ENCODE measurements around the gene ARHGAP33.

DNA sequence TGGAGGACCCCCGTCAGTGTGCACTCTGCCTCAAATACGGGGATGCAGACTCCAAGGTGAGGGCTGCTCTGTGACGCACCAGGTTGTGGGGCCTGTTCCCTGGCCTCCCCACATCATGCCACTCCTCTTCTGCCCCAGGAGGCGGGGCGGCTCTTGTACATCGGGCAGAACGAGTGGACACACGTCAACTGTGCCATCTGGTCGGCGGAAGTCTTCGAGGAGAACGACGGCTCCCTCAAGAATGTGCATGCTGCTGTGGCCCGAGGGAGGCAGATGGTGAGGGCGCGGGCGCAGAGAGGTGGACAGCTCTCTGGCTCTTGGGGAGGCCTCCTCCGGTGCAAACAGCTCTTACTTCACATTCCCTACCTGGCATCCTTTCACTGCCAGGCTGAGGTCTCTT, 46.3 kb upstream of the ARHGAP33 start:
- TF ChIP-seq, protein P1, sequence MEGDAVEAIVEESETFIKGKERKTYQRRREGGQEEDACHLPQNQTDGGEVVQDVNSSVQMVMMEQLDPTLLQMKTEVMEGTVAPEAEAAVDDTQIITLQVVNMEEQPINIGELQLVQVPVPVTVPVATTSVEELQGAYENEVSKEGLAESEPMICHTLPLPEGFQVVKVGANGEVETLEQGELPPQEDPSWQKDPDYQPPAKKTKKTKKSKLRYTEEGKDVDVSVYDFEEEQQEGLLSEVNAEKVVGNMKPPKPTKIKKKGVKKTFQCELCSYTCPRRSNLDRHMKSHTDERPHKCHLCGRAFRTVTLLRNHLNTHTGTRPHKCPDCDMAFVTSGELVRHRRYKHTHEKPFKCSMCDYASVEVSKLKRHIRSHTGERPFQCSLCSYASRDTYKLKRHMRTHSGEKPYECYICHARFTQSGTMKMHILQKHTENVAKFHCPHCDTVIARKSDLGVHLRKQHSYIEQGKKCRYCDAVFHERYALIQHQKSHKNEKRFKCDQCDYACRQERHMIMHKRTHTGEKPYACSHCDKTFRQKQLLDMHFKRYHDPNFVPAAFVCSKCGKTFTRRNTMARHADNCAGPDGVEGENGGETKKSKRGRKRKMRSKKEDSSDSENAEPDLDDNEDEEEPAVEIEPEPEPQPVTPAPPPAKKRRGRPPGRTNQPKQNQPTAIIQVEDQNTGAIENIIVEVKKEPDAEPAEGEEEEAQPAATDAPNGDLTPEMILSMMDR (IDR thresholded peaks at IDR 0.05): no peak
- TF ChIP-seq POLR2A (IDR thresholded peaks at IDR 0.05): no peak

Measured in thyroid gland (tissue), 4 donors.